ENCODE results near the gene ZC2HC1C.

ZC2HC1C gene

DNA sequence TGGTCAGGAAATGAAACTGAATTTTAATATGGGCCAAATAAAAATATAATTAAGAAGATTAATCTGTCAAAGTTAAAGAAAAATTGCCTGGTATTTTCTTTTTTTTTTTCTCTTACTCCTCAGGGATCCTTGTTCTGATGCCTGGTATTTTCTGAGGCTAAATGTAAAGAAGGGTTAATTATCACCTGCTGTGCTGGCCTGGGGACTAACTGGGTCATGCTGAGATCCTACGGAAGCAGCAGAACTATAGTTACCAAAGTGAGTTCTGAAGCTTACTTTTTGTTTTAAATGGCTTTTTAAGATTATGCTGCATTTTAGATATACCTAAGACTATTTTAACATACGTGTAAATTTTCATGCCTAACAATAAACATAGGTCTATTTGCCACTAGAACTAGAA, 23.3 kb downstream of the ZC2HC1C start:
- Histone ChIP-seq H3K9me2 (replicated peaks; ENCODE audit: control insufficient read depth, low read length) (no peaks in the 10 kb centered on the region), H3F3A (ENCODE audit: control insufficient read depth, insufficient read depth) (no peaks in the 10 kb centered on the region), H3K4me1 (ENCODE audit: control insufficient read depth, low read length) (no peaks in the 10 kb centered on the region), H3K9me3 (ENCODE audit: control insufficient read depth, insufficient read depth, low read length) (no peaks in the 10 kb centered on the region), H3K79me2 (ENCODE audit: control insufficient read depth, low read length) (no peaks in the 10 kb centered on the region), H4K20me1 (ENCODE audit: control insufficient read depth, insufficient read depth, low read depth, low read length) (peaks cover 6% of the 10 kb centered on the region; the same call in 1 of the 2 replicates), H3K4me2 (ENCODE audit: low read length) (no peak overlapping the region), H3K27ac (ENCODE audit: low read depth, low read length) (no peak overlapping the region), H3K36me3 (ENCODE audit: control insufficient read depth, low read length) (peaks cover 79% of the 10 kb centered on the region), H3K4me3 (ENCODE audit: low read length) (no peak overlapping the region), H3K27me3 (ENCODE audit: control insufficient read depth, low read length) (no peaks in the 10 kb centered on the region)
- TF ChIP-seq EZH2phosphoT487 (IDR thresholded peaks at IDR 0.05; ENCODE audit: borderline replicate concordance, low read length), result no peak
- TF ChIP-seq, protein P1, sequence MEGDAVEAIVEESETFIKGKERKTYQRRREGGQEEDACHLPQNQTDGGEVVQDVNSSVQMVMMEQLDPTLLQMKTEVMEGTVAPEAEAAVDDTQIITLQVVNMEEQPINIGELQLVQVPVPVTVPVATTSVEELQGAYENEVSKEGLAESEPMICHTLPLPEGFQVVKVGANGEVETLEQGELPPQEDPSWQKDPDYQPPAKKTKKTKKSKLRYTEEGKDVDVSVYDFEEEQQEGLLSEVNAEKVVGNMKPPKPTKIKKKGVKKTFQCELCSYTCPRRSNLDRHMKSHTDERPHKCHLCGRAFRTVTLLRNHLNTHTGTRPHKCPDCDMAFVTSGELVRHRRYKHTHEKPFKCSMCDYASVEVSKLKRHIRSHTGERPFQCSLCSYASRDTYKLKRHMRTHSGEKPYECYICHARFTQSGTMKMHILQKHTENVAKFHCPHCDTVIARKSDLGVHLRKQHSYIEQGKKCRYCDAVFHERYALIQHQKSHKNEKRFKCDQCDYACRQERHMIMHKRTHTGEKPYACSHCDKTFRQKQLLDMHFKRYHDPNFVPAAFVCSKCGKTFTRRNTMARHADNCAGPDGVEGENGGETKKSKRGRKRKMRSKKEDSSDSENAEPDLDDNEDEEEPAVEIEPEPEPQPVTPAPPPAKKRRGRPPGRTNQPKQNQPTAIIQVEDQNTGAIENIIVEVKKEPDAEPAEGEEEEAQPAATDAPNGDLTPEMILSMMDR (IDR thresholded peaks at IDR 0.05; ENCODE audit: low read depth, low read length, poor library complexity, severe bottlenecking), result no peak

DNA sequence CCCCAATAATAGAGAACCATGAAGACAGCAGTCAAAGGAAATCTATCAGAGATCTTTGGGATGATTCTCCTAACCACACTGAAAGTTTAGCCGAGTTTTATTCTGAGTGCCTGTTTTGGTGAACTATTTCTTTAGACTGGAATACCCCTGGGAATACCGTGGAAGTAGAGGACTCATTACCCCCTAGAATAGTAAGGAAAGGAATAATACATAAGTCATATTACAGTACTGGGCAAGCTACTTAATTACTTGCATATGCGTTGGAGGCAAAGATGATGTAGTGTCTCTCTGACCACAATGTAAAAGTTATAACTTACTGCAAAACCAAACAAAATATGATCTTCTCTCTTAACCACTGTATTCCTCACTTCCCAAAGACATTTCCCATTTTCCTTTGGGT, 25.5 kb downstream of the ZC2HC1C start:
- no peaks in the 10 kb centered on the region for H3K4me1 ChIP-seq (ENCODE audit: control insufficient read depth, low read length)
- H3K27ac ChIP-seq (ENCODE audit: low read depth, low read length), result no peak overlapping the region
- no peaks in the 10 kb centered on the region for H3F3A ChIP-seq (ENCODE audit: control insufficient read depth, insufficient read depth)
- no peaks in the 10 kb centered on the region for H3K9me3 ChIP-seq (ENCODE audit: control insufficient read depth, insufficient read depth, low read length)
- H3K36me3 ChIP-seq (ENCODE audit: control insufficient read depth, low read length), result peaks cover 83% of the 10 kb centered on the region
- no peaks in the 10 kb centered on the region for H3K9me2 ChIP-seq (replicated peaks; ENCODE audit: control insufficient read depth, low read length)
- no peaks in the 10 kb centered on the region for H3K79me2 ChIP-seq (ENCODE audit: control insufficient read depth, low read length)
- H3K4me2 ChIP-seq (ENCODE audit: low read length), result no peak overlapping the region
- no peaks in the 10 kb centered on the region for H3K27me3 ChIP-seq (ENCODE audit: control insufficient read depth, low read length)
- no peak for TF ChIP-seq EZH2phosphoT487 (IDR thresholded peaks at IDR 0.05; ENCODE audit: borderline replicate concordance, low read length)
- TF ChIP-seq, protein P1 (IDR thresholded peaks at IDR 0.05; ENCODE audit: low read depth, low read length, poor library complexity, severe bottlenecking), result no peak
- H4K20me1 ChIP-seq (ENCODE audit: control insufficient read depth, insufficient read depth, low read depth, low read length), result no peaks in the 10 kb centered on the region
- no peak overlapping the region for H3K4me3 ChIP-seq (ENCODE audit: low read length)

DNA sequence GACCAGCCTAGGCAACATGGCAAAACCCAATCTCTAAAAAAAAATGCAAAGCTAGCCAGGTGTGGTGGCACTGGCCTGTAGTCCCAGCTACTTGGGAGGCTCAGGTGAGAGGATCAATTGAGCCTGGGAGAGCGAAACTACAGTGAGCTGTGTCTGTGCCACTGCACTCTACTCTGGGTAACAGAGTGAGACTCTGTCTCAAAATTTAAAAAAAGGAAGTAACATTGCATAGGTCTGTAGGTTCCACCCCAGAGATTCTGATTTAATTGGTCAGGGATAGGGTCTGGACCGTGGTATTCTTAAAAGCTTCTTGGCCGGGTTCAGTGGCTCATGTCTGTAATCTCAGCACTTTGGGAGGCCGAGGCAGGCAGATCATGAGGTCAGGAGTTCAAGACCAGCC, 26.2 kb downstream of the ZC2HC1C start:
- Histone ChIP-seq H3K4me1 (ENCODE audit: control insufficient read depth, low read length) (no peaks in the 10 kb centered on the region), H3K79me2 (ENCODE audit: control insufficient read depth, low read length) (no peaks in the 10 kb centered on the region), H3K9me2 (replicated peaks; ENCODE audit: control insufficient read depth, low read length) (no peaks in the 10 kb centered on the region), H3K36me3 (ENCODE audit: control insufficient read depth, low read length) (peaks cover 83% of the 10 kb centered on the region), H4K20me1 (ENCODE audit: control insufficient read depth, insufficient read depth, low read depth, low read length) (no peaks in the 10 kb centered on the region), H3K27ac (ENCODE audit: low read depth, low read length) (no peak overlapping the region), H3K9me3 (ENCODE audit: control insufficient read depth, insufficient read depth, low read length) (no peaks in the 10 kb centered on the region), H3K4me3 (ENCODE audit: low read length) (no peak overlapping the region), H3F3A (ENCODE audit: control insufficient read depth, insufficient read depth) (no peaks in the 10 kb centered on the region), H3K27me3 (ENCODE audit: control insufficient read depth, low read length) (no peaks in the 10 kb centered on the region), H3K4me2 (ENCODE audit: low read length) (no peak overlapping the region)
- TF ChIP-seq, protein P1 (IDR thresholded peaks at IDR 0.05; ENCODE audit: low read depth, low read length, poor library complexity, severe bottlenecking), result no peak
- TF ChIP-seq EZH2phosphoT487 (IDR thresholded peaks at IDR 0.05; ENCODE audit: borderline replicate concordance, low read length), result no peak

DNA sequence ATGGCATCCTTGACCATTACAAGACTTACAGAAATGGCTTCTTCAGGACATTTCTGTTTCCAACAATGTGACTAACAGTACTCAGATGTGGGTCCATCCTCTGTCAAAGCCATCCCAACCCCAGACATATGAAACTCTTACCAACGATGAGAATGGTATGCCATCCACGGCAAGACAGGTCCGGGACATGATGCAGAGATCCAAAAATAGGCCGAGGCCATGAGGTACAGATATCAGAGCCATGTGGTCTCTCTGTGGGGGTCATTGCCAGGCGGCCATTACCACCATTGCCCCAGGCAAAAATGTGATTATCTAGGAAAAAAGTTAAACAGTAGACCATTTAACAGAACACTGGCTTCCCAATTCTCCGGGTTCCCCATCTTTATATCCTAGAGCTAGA, 27.5 kb downstream of the ZC2HC1C start:
- Histone ChIP-seq H3K9me2 (replicated peaks; ENCODE audit: control insufficient read depth, low read length) (no peaks in the 10 kb centered on the region), H3K79me2 (ENCODE audit: control insufficient read depth, low read length) (no peaks in the 10 kb centered on the region), H3K27ac (ENCODE audit: low read depth, low read length) (no peak overlapping the region), H3K27me3 (ENCODE audit: control insufficient read depth, low read length) (no peaks in the 10 kb centered on the region), H4K20me1 (ENCODE audit: control insufficient read depth, insufficient read depth, low read depth, low read length) (no peaks in the 10 kb centered on the region), H3F3A (ENCODE audit: control insufficient read depth, insufficient read depth) (no peaks in the 10 kb centered on the region), H3K36me3 (ENCODE audit: control insufficient read depth, low read length) (peaks cover 82% of the 10 kb centered on the region), H3K4me3 (ENCODE audit: low read length) (no peak overlapping the region), H3K4me1 (ENCODE audit: control insufficient read depth, low read length) (no peaks in the 10 kb centered on the region), H3K4me2 (ENCODE audit: low read length) (no peak overlapping the region), H3K9me3 (ENCODE audit: control insufficient read depth, insufficient read depth, low read length) (no peaks in the 10 kb centered on the region)
- TF ChIP-seq, protein P1 (IDR thresholded peaks at IDR 0.05; ENCODE audit: low read depth, low read length, poor library complexity, severe bottlenecking), result no peak
- no peak for TF ChIP-seq EZH2phosphoT487 (IDR thresholded peaks at IDR 0.05; ENCODE audit: borderline replicate concordance, low read length)
